GM21515 (cell line): ENCODE data around the gene MOB3C.

ENCODE experiments used
- ATAC-seq: cut with Tn5 transposase; IDR thresholded peaks from one replicate; pipeline ENCODE4 v1.9.1; 2021; ENCODE audit not compliant: unreplicated experiment

The MOB3C gene

GRCh38 chr1:46607345-46608130, 9.1 kb downstream of the MOB3C start:
- no peak for ATAC-seq

DNA sequence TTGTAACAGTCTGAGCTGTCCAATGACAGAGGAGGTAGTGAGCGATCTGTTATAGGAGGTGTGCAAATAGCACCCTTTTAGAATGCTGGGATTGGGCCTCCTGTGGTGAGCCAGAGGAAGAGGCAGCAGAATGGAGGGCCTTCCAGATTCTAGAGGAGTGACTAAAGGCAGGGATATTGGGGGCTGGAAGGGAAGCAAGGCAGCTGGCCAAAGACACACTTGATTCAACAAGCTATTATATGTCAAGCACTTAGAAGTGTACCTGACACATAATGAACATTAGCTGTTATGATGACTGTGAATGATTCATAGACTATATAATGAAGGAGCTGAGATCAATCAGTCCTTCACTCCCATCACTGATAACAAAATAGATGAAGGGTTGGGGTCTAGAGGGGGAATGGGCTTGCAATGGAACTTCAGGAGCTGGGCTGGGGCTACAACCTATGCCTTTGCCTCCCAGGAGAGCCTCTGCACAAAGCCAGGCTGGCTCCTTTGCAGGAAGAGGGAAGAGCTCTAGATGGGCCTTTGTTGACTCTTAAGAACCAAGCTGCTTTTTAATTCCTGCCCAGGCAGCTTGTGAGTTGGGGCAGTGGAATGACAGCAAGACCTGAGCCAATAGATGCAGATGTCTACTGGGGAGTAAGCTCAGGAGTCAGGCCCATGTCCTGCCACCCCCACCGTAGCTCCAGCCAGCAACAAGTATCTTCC, 10.2 kb downstream of the MOB3C start:
- ATAC-seq = no peak

DNA sequence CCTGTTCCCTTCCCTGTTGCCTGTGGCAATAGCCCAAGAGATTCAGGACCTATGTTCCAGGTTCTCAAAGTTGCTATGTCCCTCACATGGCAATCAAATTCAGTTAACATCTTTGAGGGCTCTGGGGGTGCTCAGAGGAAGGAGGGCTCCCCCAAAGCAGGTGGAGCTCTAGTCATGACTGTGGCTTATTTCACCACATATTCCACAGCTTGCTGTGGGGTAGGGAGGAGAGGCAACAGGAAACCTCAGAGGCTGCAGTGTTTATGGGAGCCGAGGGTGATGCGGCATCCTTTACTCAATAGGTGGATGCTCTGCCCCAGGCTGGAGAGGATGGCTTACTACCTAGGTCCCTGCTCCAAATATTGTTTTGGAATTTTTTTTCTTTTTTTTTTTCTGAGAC, 11.4 kb downstream of the MOB3C start:
- ATAC-seq = no peak

GRCh38 chr1:46603858-46604549, 12.6 kb downstream of the MOB3C start, which contains the start of gene MKNK1:
MKNK1 (minus strand) TSS chr1:46604268; CDS start chr1:46583327, 20,941 bp downstream.
- peak; percentile 94 for ATAC-seq

- ATAC-seq = no peak
Observed at GRCh38 chr1:46603481-46603857, 13.1 kb downstream of the MOB3C start.

GRCh38 chr1:46601257-46602007, 15.2 kb downstream of the MOB3C start:
- no peak for ATAC-seq

DNA sequence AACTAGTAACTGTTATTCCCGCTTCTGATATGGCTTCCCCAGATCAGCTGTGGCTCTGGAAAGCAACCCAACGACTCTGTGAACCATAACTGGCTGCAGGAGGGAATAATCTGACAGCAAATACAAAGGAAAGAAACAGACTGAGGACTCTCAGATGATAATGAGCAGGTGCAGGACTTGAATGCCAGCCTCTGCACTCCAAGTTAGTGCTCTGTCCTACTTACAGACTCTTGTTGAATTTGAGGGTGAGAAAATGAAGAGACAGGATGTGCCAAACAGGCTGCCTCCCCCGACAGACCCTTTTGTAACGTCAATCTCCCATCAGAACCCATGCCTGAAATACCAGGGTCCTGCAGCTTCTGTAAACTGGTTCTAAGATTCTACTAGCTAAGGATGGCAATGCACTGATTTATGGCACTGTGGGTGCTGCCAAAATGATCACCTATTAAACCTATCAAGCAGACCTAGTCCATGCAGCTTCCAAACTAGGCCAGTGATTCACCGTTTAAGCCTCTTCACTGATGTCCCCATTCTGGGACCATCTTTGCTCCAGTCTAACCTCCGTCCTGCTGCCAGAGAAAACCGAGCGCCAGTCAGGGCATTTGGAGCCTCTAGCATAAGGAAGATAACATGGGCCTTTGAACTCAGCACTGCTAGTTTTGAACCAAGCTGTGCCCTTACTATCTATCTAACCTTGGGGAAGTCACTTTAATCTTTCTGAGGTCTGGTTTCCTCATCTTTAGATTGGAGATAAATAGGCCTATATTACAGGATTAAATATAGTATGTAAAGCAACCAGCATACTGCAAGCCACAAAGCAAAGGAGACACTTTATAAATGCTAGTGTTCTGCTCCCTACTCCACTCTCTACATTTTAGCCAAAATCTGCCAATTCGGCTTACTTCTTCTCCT, 17.3 kb downstream of the MOB3C start:
- ATAC-seq = no peak

DNA sequence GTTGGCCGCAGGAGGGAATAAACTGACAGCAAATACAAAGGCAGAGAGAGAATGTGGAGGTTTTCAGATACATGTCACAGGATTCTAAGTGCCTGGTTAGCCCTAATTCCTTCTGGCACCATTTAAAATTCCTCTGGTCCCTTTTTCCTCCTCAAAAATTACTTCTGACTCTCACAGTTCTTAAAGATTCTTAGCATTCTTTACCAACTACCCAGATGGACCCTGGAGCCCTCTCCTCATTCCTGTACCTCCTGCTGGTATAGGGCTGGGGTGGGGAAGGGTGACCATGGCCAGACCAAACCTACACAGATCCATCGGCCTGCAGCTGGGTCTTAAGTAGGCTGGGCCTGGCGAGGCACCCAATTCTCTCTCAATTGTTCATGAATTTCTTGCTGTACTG, 19.8 kb downstream of the MOB3C start:
- ATAC-seq = no peak

DNA sequence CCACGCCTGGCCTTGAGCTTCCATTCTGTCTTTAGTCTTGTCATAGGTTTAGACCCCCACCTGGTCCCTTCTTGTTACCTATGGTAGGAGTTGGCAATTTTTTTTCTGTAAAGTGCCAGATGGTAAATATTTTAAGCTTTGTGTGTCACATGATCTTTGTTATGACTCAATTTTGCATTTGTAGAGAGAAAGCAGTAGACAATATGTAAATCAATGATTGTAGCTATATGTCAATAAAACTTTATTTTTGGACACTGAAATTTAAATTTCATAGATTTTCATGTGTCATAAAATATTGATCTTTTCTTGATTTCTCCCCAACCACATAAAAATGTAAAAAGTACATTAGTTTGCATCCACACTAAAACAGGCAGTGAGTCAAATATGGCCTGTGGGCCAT, 20.6 kb downstream of the MOB3C start:
- ATAC-seq = no peak

DNA sequence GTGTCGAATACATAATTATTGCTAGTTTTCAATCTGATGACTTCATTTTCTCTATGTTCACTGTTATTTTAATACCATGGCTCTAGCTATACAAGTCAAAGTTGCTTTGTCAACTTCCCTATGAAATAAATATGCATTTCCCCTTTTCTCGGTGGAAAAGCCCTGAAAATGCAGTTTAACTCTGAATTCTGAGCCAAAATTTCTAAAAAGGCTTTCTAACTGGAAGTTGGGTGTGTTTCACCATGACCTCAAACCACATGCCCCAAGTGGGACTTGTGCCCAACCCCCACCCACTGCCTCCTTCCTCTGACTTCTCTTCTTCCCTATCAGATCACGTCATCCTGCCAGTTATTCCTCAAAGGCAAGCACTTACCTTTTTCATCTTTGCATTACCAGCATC, 21.5 kb downstream of the MOB3C start:
- ATAC-seq = no peak

DNA sequence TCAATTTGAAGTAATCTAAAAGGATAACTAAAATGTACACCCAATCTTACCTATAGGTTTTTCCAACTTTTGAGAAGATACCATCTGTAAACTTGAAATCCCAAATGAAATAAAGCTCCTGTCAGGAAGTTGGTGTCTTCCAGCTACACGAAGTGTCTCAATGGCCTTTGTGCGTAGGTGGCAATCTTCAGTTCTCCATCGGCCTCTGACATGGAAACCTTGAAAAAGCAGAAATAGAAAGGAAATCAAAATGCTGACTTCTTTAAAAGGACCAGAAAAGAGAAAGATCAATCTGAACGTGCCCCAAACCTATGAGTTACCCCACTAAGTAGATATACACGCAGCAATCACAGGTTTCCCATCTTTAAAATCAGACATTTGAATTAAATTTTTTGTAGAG, 22.5 kb downstream of the MOB3C start:
- no peak for ATAC-seq

DNA sequence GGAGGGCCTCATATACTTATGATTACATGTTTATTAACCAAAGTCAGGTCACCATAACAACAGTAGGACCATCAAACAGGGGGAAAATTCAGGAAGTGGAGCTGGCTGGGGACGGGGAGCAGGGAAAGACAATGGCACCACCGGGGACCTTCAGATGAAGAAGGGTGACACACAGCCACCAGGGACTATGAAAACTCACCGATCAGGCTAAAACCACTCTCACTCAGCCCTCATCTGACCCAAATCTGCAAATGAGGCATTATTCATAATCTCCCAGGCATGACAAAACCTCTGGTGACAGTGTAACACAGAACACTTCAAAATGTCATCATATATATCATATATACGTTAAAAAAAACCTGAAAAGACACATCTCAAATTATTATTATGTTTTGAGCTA, 23.8 kb downstream of the MOB3C start:
- no peak for ATAC-seq

DNA sequence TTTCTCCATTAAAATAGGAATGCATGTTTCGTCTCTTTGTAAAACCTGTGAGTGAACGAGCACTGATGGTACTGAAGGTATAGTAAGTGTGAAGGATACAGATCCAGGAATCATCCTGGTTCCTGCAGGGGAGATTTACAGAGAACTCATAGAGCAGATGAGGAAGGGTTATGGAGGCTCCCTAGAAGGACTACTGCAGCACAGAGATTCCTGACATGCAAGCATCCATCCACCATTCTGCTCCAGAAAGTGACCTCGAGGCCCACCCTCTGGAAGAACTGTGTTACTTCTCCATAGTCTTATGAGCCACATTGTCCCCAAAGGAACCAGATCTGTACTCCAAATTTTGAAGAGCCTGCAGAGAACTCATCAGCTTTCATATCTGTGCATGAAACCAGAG, 27.1 kb downstream of the MOB3C start:
- ATAC-seq = no peak

GRCh38 chr1:46587069-46587468, 29.5 kb downstream of the MOB3C start:
- ATAC-seq = no peak

- no peak for ATAC-seq
Observed at GRCh38 chr1:46585312-46585938, 31.2 kb downstream of the MOB3C start.

DNA sequence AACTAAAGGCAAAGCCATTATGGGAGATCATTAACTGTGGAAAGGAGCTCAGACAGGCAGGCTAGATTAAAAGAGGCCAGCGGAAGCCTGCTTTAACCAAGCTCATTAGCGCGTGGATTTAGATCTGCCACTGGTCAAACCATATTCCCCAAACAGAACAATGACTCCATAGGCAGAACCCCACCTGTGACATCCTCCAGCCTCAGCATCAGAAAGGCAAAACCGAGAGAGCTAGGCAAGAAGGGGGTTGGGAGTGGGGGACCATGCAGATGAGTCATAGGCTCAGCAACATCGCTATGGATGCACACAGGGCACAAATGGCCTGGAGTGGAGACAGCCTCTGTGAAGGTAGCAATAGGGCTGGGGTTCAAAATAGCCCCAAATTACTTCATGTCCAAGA, 33.1 kb downstream of the MOB3C start:
- no peak for ATAC-seq

GRCh38 chr1:46582972-46583371, 33.6 kb downstream of the MOB3C start:
- ATAC-seq = no peak

DNA sequence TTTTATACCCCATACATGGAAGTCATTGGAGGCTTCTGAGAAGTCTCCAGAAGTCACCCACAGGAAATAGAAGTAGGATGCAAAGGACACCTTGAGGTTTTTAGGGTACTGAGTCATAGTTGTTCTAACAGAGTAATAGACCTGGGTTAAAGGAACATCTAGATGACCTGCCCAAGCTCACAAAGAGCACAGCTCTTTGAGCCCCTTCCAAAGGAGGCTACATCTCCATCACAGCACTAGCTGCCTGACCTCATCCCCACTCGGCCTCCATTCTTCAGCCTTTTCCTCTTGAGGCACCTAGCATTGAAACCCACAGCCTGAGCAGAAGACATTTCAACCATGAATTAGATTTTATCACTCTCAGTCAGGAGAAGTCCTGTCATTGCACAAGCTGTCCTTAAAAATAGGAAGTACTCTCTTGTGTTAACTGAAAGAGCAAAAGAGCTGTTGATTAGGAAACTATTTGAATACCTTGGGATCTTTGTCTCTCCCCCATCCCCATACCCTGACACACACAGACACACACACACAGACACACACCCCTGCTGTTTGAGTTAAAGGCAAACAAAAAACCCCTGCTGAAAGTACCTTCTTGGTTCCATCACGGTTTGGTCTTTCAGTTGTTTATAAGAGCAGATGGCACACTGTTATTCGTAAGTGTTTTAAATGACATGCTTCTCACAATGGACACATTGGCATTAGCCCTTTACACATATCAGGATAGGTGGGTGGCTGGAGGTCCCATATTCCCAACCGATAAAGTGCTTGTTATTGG, 34.7 kb downstream of the MOB3C start:
- no peak for ATAC-seq
